ENCODE results near the gene DTNB.

DNA sequence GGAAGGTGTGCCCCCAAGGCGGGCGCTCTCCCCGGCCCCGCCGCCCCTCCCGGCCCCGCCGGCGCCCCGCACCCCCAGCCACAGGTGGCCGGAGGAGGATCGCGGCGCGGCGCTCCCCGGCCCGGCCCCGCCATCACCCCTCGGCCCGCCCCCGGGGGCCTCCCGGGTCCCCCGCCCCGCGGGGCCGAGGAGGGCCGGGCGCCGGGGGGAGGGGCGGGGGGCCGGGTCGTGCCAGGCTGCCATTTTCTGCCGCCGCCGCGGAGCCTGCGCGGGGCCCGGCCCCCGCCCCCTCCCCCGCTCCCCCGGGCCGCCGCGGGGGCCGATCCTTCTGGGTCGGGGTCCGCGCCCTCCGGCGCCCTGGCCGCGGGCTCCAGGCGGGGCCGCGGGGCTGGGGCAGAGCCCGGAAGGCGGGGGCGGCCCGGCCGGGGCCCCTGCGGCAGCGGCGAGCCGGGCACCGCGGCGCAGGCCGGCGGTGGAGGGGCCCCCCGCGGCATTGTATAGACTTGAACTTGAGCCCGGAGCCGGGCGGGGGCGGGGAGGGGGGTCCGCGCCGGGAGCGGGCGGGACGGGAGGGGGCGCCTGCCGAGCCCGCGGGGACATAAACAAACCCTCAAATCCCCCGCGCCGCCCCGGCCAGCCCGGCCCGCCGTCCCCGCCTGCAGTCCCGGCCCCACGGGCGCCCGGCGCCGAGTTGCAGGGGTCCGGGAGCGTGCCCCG lies 332.2 kb downstream of the DTNB start:
- TF ChIP-seq, protein P1, sequence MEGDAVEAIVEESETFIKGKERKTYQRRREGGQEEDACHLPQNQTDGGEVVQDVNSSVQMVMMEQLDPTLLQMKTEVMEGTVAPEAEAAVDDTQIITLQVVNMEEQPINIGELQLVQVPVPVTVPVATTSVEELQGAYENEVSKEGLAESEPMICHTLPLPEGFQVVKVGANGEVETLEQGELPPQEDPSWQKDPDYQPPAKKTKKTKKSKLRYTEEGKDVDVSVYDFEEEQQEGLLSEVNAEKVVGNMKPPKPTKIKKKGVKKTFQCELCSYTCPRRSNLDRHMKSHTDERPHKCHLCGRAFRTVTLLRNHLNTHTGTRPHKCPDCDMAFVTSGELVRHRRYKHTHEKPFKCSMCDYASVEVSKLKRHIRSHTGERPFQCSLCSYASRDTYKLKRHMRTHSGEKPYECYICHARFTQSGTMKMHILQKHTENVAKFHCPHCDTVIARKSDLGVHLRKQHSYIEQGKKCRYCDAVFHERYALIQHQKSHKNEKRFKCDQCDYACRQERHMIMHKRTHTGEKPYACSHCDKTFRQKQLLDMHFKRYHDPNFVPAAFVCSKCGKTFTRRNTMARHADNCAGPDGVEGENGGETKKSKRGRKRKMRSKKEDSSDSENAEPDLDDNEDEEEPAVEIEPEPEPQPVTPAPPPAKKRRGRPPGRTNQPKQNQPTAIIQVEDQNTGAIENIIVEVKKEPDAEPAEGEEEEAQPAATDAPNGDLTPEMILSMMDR (conservative IDR thresholded peaks at IDR 0.05 in 1 of 2, IDR thresholded peaks at IDR 0.05 in 1 of 2; ENCODE audit: low read depth in 1 of 2, low read length in 2 of 2): no peak
- TF ChIP-seq EZH2 (IDR thresholded peaks at IDR 0.05; ENCODE audit: low read length, missing control alignments): no peak

Data from fibroblast of lung (primary cell).